H1 (cell line): Measurements from ENCODE around the gene CLCA1.

Experiments used
- BCL11A ChIP-seq, 2 experiments: IDR thresholded peaks; one replicate each; pipeline ENCODE4 v1.6.1; 2011; ENCODE audit warnings: low read depth in 2 of 2, low read length in 2 of 2, mild to moderate bottlenecking in 2 of 2
- CHD1 ChIP-seq: IDR thresholded peaks from 2 replicates; pipeline ENCODE4 v1.6.1; 2012; ENCODE audit warnings: low read depth, low read length, improper control_type of control experiment
- EZH2 ChIP-seq: fragments of 200-600 bp; sonication (generic); IDR thresholded peaks from 2 replicates; pipeline ENCODE4 v1.7.1; 2012; ENCODE audit warnings: low read depth, mild to moderate bottlenecking, moderate library complexity, low read length, inconsistent platforms; ENCODE audit not compliant: severe bottlenecking
- GABPA ChIP-seq: IDR thresholded peaks from 2 replicates; pipeline ENCODE4 v1.6.1; 2011; ENCODE audit warnings: mild to moderate bottlenecking, low read length, moderate library complexity, borderline replicate concordance; ENCODE audit not compliant: insufficient read depth
- JUND ChIP-seq: IDR thresholded peaks from 2 replicates; pipeline ENCODE4 v1.6.1; 2011; ENCODE audit warnings: mild to moderate bottlenecking, improper control_type of control experiment, low read length
- MAFK ChIP-seq: IDR thresholded peaks from 2 replicates; pipeline ENCODE4 v1.6.1; 2012; ENCODE audit warnings: low read depth, mild to moderate bottlenecking, improper control_type of control experiment, low read length
- NRF1 ChIP-seq: IDR thresholded peaks from 2 replicates; pipeline ENCODE4 v1.6.1; 2011; ENCODE audit warnings: mild to moderate bottlenecking, low read depth, low read length, improper control_type of control experiment
- POLR2A ChIP-seq, 2 experiments: IDR thresholded peaks; 1 replicate in 1 of 2; 2 replicates in 1 of 2; pipeline ENCODE4 v1.6.1; 2011; ENCODE audit warnings: low read depth in 2 of 2, low read length in 2 of 2, mild to moderate bottlenecking in 2 of 2; ENCODE audit errors: control extremely low read depth in 1 of 2
- POLR2AphosphoS5 ChIP-seq: IDR thresholded peaks from 2 replicates; pipeline ENCODE4 v1.6.1; 2011; ENCODE audit warnings: low read depth, low read length
- RAD21 ChIP-seq, 2 experiments: IDR thresholded peaks in 1 of 2; conservative IDR thresholded peaks in 1 of 2; 2 replicates each; pipeline ENCODE4 v1.6.1; 2011; ENCODE audit warnings: low read depth in 2 of 2, low read length in 2 of 2, improper control_type of control experiment in 1 of 2, inconsistent platforms in 1 of 2, mild to moderate bottlenecking in 1 of 2, moderate library complexity in 1 of 2
- RNF2 ChIP-seq: fragments of 200-900, 300-1000 bp; sonication (generic); IDR thresholded peaks from 2 replicates; pipeline ENCODE4 v1.7.1; 2016; ENCODE audit warnings: borderline replicate concordance, low read depth, mild to moderate bottlenecking, antibody characterized with exemption, low read length; ENCODE audit not compliant: poor library complexity, severe bottlenecking; ENCODE audit errors: missing control alignments
- SIN3A ChIP-seq, 2 experiments: IDR thresholded peaks in 1 of 2; conservative IDR thresholded peaks in 1 of 2; 2 replicates each; pipeline ENCODE4 v1.6.1; 2011 to 2012; ENCODE audit warnings: low read length in 2 of 2, improper control_type of control experiment in 1 of 2, low read depth in 1 of 2, mild to moderate bottlenecking in 1 of 2
- TF ChIP-seq, protein P1 (sequence below), 3 experiments: IDR thresholded peaks; 1 replicate in 2 of 3; 2 replicates in 1 of 3; pipeline versions ENCODE4 v1.5.1 to v1.6.1; 2011; ENCODE audit warnings: low read length in 3 of 3, mild to moderate bottlenecking in 3 of 3, inconsistent platforms in 2 of 3, low read depth in 1 of 3, moderate library complexity in 1 of 3; ENCODE audit not compliant: insufficient read depth in 1 of 3; ENCODE audit errors: control extremely low read depth in 1 of 3
- TF ChIP-seq, protein P2 (sequence below): IDR thresholded peaks from 2 replicates; pipeline ENCODE4 v1.6.1; 2012; ENCODE audit warnings: inconsistent platforms

DNA sequence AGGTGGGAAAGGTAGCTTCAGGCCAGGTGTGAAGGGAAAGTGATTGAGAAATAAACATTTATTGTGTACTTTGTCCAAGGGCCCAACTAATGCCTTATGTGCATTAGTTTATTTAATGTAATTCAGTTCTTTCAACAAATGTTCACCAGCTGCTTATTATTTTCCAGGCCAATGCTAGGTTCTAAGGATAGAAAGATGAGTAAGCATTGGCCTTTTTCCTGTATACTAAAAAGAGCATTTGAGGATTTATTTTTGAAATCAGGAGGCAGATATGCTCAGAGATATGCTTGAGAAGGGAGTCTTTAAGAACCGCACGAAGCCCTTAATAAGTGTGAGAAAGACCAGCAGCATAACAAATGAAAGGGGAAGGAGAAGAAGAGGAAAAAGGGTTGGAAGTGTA is 32.0 kb downstream of the CLCA1 start:
- TF ChIP-seq, protein P1, sequence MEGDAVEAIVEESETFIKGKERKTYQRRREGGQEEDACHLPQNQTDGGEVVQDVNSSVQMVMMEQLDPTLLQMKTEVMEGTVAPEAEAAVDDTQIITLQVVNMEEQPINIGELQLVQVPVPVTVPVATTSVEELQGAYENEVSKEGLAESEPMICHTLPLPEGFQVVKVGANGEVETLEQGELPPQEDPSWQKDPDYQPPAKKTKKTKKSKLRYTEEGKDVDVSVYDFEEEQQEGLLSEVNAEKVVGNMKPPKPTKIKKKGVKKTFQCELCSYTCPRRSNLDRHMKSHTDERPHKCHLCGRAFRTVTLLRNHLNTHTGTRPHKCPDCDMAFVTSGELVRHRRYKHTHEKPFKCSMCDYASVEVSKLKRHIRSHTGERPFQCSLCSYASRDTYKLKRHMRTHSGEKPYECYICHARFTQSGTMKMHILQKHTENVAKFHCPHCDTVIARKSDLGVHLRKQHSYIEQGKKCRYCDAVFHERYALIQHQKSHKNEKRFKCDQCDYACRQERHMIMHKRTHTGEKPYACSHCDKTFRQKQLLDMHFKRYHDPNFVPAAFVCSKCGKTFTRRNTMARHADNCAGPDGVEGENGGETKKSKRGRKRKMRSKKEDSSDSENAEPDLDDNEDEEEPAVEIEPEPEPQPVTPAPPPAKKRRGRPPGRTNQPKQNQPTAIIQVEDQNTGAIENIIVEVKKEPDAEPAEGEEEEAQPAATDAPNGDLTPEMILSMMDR (IDR thresholded peaks at IDR 0.05; ENCODE audit: control extremely low read depth in 1 of 3, insufficient read depth in 1 of 3, low read depth in 1 of 3, low read length in 3 of 3): no peak
- no peak for TF ChIP-seq EZH2
- TF ChIP-seq POLR2A (IDR thresholded peaks at IDR 0.05; ENCODE audit: control extremely low read depth in 1 of 2, low read depth in 2 of 2, low read length in 2 of 2): no peak
- no peak for TF ChIP-seq BCL11A (IDR thresholded peaks at IDR 0.05; ENCODE audit: low read depth in 2 of 2, low read length in 2 of 2)
- TF ChIP-seq GABPA: no peak
- TF ChIP-seq, protein P2, sequence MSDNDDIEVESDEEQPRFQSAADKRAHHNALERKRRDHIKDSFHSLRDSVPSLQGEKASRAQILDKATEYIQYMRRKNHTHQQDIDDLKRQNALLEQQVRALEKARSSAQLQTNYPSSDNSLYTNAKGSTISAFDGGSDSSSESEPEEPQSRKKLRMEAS: no peak
- no peak for TF ChIP-seq RNF2
- TF ChIP-seq CHD1: no peak
- TF ChIP-seq SIN3A (conservative IDR thresholded peaks at IDR 0.05 in 1 of 2, IDR thresholded peaks at IDR 0.05 in 1 of 2; ENCODE audit: low read depth in 1 of 2, low read length in 2 of 2): no peak
- no peak for TF ChIP-seq NRF1
- TF ChIP-seq RAD21 (IDR thresholded peaks at IDR 0.05 in 1 of 2, conservative IDR thresholded peaks at IDR 0.05 in 1 of 2; ENCODE audit: low read depth in 2 of 2, low read length in 2 of 2): no peak
- no peak for TF ChIP-seq POLR2AphosphoS5
- no peak for TF ChIP-seq JUND
- TF ChIP-seq MAFK: no peak
